T follicular helper cell (primary cell): ENCODE measurements around the gene ADAMTS12.

ENCODE experiments used
- DNase-seq: peaks from one replicate; pipeline ENCODE4 v3.0.0-alpha.2; 2020; ENCODE audit warnings: low read depth

Gene ADAMTS12

GRCh38 chr5:33713136-33713765 is 178.5 kb downstream of the ADAMTS12 start:
- DNase-seq: no peak

DNA sequence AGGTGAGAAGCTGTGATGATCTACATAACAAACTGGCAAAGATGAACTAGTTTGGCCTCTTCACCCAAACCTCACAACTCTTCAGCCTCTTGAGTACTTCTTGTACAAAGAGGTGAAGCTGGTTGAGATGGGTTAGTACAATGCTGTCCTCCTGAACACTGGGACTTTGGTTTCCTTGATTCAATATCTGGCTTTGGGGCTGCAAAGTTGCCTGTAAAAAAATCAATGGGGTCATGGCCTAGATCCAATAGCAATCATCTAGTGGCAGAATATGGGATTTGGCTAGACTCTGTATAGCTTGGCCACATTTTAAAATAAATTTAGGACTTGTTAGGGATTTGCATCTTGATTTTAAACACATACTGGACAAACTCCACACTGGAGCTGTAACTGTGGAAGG is 179.1 kb downstream of the ADAMTS12 start:
- DNase-seq: no peak

DNA sequence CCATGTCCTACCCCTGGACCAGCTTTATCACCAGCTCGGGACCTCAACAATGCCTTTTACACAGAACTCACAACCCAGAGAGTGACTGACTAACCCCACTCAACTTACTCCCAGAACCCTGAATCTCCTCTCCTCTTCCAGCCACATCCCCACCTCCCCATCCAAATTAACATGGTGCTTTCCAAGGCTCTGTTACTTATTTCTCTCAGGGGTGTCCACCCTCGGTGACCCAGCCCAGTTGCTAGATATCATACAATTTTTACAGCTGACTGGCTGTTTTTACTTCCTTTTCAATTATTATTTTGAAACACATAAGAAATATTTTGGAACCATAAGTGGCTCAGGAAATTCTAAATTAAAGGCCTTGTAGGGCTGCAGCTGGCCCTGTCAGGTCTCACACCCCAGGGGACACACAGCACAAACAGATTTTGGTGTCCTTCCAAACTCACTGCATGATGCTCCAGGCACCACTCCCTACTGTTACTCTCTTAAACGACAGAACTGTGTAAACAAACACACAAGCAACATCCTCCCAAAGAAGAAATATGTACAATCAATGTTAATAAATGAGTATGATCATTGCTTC is 180.6 kb downstream of the ADAMTS12 start:
- no peak for DNase-seq

DNA sequence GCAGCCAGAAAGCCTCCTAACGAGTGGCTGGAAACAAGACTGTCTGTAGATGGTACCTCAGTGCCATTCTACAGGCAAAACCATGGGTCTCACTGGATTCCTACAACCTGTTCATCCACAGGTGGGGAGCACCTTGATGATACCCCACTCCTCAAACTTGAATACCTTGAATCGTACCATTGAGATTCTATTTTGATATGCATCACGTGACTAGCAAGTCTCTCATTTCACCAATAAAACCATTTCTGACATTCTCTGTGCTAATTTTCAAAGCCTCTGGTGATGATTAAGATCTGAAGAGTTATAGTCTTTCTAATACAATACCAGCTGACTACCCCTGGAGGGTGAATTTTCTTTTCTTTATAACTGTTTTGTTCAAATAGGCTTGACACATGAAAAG is 188.9 kb downstream of the ADAMTS12 start:
- DNase-seq: no peak

DNA sequence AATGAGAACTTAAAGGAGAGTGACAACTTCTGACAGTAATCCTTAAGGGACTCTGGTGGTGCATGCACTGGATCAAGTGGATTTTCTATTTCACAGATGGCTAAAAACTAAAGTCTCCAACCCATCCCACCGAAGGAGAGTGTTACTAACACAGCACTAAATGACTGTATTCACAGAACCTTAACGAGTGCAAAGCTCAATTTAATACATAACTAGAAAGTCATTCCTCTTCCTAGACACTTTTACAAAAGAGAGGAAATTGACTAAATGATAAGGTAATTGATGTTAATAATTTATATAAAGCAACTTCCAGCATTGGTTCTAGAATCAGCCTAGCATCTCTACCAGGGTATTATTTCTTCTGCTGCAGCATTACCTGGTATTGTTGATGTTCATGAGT is 189.8 kb downstream of the ADAMTS12 start:
- no peak for DNase-seq

GRCh38 chr5:33701251-33701650 is 190.5 kb downstream of the ADAMTS12 start:
- DNase-seq: no peak

DNA sequence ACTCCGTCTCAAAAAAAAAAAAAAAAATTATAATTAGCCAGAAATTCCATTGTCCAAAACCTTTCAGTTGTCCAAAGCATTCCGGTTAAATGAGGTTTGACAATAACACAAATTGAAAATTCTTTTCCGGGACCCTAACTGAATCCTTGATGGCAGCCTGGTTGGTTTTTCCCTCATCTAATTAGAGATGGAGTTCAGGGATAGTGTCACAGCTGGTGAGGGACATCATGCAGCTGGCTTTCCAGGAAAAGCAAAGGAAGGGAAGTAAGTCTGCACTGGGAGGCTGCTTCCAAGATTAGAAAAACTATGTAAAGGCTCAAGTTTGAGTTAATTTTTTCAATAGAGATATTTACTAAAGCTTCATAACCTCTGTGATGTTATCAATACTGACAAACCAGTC is 195.4 kb downstream of the ADAMTS12 start:
- DNase-seq: no peak

DNA sequence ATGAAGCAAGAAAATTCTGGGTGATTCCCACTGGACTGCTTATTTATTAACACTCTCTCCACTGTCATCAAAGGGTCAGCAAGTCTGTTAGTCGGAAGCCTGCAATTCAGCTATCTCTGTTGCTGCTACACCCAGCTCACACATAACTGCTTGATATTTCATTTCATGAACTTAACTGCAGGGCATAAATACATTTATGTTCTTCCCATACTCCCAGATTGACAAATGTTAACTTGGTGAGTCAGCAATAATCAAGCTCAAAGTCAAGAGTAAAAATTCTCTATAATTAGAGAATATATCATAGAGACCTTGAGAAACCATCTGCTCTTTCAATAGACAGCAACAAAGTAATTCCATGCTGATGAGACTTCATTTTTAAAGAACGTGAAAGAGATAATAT is 198.8 kb downstream of the ADAMTS12 start:
- DNase-seq: no peak

GRCh38 chr5:33691856-33692255 is 199.9 kb downstream of the ADAMTS12 start:
- no peak for DNase-seq

DNA sequence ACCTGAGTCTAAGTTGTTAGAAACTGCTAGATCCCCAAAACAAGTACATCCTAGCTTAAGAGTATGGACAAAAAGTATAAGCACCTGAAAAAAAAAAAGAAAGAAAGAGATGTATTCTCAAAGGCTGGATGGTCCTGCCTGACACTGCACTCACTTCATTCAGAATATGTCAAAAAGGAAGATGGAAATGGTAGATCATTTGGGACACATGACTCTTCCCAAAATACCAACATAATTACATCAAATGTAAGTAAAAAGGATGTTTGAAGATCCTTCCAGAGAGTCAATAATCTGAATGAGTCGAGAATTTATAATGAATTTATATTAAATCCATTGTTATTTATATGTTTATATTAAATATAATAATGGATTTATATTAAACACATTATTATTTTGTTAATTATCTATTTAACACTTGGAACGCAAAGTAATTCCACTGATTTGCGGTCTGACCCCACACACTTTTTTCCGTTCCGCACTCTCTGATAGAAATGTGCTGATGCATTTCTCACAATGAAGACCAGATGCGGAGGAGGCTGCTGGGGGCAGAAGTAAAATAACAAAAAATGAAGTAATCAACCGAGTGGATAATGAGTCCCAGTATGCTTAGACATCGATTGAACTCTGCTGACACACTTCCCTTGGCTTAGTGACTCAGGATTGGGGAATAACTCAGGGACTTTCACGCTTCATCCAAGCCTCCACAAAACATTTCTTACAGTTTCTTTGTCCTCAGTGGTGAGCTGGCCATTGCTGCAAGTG is 201.2 kb downstream of the ADAMTS12 start:
- no peak for DNase-seq

DNA sequence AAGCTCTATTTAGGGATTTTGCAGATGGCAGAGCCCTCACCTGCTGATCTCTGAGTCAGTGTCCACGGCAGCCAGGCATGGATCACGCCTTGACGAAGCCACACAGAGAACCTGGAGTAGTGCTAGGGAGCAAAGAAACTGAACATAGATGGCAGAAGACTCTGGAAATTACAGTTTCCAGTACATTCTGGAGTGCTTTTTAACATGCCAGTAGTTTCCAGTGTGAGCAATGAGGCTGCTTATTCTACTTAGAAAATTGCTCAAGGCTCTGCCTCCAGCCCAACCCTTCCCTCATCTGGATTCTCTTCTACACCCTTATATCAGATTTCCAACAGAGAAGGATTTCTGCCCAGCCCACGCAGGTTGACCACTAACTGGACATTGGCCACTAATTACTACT is 203.3 kb downstream of the ADAMTS12 start:
- DNase-seq: no peak

DNA sequence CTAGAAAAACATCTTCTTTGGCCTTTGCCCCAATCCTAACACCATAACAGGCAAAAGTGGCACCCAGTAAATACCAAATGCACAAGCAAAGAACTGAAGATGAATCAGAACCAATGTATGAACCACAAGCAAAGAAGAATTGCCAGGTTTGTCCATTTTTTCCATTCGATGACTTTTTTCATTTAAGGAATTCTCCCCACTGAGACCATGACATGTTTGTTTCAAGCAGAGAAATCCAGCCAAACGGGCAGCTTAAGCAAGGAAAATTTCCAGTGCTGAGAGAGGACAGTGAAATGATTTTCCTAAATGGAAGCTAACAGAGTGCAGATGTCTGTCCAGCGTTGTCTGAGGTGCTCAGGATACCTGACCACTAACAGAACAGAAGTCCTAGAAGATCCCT is 203.7 kb downstream of the ADAMTS12 start:
- no peak for DNase-seq

DNA sequence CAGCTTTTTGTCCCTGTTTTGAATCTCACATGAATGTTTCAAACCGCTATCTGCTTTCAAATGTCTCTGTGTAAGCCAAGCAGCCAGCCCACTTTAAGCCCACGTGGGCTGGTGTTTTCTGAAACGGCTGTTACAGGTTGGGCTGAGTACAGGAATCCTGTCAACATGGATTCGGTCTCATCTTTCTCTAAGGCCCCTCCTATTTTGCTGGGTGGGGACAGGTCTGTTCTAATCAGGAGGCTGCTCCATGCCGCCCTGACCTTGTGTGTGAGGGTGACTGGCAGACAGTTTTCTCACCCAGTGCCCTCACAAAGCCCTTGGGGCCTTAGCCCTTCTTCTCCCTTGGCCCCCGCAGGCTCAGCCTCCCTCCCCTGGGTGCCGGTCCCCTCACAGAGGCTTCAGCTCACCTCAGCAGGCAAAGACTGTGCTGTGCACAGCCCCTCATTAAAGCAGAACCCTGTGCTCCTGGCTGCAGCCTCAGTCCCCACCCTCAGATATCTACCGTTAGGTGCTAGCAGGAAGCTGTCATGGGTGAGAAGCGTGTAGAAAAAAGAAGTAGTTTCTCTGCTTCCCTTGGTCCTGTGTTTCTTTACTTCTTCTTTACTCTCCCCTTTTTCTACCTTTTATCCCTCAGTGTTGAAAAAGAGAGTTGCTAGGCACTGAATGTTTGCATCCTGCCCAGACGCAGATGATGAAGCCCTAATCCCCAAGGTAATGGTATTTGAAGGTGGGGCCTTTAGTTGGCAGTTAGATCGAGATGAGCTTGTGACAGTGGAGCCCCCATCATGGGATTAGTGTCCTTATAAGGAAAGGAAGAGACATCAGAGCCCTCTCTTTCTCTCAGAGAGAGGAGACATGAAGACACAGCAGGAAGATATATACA is 205.7 kb downstream of the ADAMTS12 start:
- DNase-seq: no peak

DNA sequence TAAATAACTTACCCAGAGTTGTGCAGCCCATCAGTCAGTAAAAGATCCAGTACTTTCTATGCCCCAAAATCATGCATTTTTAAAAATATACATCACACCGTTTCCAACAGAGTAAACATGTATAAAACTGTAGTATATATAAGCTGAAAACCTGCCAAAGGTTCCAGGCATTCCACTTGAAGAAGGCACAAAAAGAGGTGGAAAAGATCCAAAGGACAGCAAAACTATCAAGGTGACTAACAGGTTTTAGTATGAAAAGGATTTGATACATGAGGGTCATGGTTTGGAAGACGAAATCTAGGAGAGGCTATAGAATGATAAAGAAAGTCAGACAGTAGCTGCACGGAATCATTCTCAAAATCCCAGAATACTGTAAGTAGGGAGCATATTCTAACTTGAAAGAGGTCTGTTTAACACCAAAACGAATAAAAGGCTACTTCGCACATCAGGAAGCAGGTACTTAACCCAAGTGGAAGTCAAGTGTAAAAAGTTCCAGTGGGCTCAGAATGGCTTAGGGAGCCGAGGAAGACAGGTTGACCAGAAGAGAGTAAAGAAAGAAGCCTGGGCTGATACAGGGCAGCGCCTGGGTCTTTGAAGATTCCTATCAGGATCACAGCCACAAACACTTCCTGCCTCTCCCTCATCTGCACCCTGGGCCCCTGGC is 207.2 kb downstream of the ADAMTS12 start:
- DNase-seq: no peak

GRCh38 chr5:33679791-33680190 is 212.0 kb downstream of the ADAMTS12 start:
- no peak for DNase-seq

- DNase-seq: no peak
Observed at GRCh38 chr5:33675958-33676464, 215.8 kb downstream of the ADAMTS12 start.

DNA sequence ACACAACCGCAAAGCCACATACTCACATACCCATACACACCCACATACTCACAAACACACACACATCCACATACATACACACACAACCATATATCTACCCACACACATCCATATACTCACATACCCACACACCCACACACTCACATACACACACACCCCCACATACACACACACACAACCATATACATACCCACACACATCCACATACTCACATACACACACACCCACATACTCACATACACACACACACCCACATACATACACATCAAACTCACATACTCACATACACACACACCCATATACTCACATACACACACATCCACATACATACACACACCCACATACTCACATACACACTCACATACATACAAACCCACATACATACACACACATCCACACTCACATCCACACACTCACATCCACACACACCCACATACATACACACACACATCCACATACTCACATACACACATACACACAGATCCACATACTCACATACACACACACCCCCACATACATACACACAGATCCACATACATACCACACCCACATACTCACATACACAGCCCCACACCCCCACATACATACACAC is 220.0 kb downstream of the ADAMTS12 start:
- DNase-seq: no peak

GRCh38 chr5:33662722-33663427 is 228.9 kb downstream of the ADAMTS12 start:
- no peak for DNase-seq

DNA sequence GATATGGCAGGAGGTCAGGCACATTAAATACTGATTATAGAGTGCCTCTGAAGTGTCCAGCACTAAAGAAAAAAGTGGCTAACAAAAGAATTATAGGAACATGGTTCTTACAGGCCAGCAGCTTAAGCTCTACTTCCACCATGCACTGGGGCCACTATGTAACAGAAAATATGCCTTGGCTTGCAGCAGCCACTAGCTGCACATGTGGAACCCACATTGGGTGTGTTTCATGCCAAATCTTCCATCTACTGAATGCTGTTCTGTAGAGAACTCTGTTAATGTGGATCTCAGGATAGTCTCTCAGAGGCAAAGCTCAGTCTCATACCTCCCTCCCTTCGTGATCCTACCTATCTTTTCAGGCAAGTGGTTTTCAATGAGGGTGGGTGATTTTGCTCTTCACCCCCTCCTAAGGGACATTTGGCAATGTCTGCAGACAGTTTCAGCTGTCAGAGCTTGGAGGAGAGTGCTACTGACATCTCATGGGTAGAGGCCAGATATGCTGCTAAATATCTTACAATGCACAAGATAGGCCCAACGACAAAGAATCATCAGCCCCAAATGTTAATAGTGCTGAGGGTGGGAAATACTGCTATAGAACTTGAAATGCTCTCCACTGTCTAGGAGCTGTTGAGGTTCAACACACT is 232.1 kb downstream of the ADAMTS12 start:
- no peak for DNase-seq

DNA sequence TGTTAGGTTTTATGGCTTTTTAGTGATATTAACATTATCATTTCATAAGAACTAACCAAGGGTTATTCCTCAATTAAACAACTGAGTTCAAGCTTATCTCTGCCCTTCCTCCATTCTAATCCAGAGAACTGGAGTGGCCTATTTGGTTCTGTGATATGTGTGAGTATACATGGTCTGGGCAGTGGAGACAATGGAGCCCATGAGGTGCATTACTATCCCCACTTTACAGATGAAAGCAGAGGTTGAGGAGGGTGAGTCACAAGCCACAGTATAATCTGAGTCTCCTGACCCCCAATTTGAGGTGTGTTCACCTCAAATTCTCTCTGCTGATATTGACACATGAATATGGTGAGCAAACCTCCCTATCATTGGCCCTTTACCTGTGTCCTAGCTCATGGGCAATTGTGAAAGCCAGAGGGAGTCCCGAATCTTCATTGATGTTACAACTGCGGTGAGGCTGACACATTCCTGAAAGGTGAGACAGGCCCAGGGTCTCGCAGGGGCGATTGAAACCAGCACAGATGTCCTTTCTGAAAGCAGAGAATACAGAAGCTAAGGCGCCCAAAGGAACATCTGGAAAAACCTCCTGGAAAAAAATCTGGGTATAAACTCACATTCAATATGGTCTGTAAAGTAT is 233.9 kb downstream of the ADAMTS12 start:
- no peak for DNase-seq
